ENCODE measurements around the gene INTS4. TPM values are rescaled to one million over a fixed set of nuclear protein-coding genes. Genes with fewer than 3 reads are reported as not detected.

INTS4 gene
- total and polyA plus RNA-seq, 10 of the 15 experiments (the other 5 are each of a cell fraction or from before 2014, with no cell fraction given) = 20.2 to 50.5 (median 40.0) TPM

- TF ChIP-seq CBX5 (IDR thresholded peaks at IDR 0.05; ENCODE audit: low read depth) (no peak), JUNB (IDR thresholded peaks at IDR 0.05) (no peak), MYB (IDR thresholded peaks at IDR 0.05; ENCODE audit: borderline replicate concordance, low read depth, low read length) (no peak), REST (IDR thresholded peaks at IDR 0.05; ENCODE audit: low read depth, low read length) (no peak), EED (IDR thresholded peaks at IDR 0.05; ENCODE audit: low read depth) (no peak), KAT2A (conservative IDR thresholded peaks at IDR 0.05; ENCODE audit: control insufficient read depth, low read depth, low read length) (no peak), YY1 (IDR thresholded peaks at IDR 0.05; ENCODE audit: low read depth, low read length) (no peak), SMC3 (IDR thresholded peaks at IDR 0.05; ENCODE audit: borderline replicate concordance, low read length) (no peak), TAF1 (IDR thresholded peaks at IDR 0.05; ENCODE audit: borderline replicate concordance, low read depth, low read length) (no peak)
Observed at GRCh38 chr11:77874206-77874605, 120.3 kb downstream of the INTS4 start (continued).

- Histone ChIP-seq H3K4me2 (ENCODE audit: control insufficient read depth, insufficient read depth) (no peak overlapping the region), H3K9me3 (replicated peaks; ENCODE audit: control insufficient read depth, insufficient read depth, low read length) (no peaks in the 10 kb centered on the region), H3K27ac (ENCODE audit: control insufficient read depth, insufficient read depth) (no peak overlapping the region), H3K79me2 (ENCODE audit: control insufficient read depth, insufficient read depth, low read length) (no peaks in the 10 kb centered on the region), H3K4me3 (no peak overlapping the region), H3K9ac (ENCODE audit: control insufficient read depth, insufficient read depth, low read length) (no peak overlapping the region), H3K27me3 (replicated peaks in 1 of 2; ENCODE audit: control insufficient read depth in 2 of 2, insufficient read depth in 2 of 2, low read length in 1 of 2) (no peaks in the 10 kb centered on the region), H2AFZ (ENCODE audit: control insufficient read depth, low read depth, low read length) (no peak overlapping the region), H3K4me1 (ENCODE audit: control insufficient read depth, insufficient read depth, low read length) (no peaks in the 10 kb centered on the region), H3K36me3 (ENCODE audit: control insufficient read depth in 2 of 2, insufficient read depth in 2 of 2, low read length in 1 of 2) (0 out of 4 replicates have a peak, but pooled peaks cover 0 to 7% of the 10 kb centered on the region in 2 experiments), H4K20me1 (ENCODE audit: control insufficient read depth, insufficient read depth) (no peaks in the 10 kb centered on the region)
- ChIA-PET SMC1A (ENCODE audit: uncharacterized antibody, unreplicated experiment) (no interaction called here), CTCF (no interaction called here), POLR2A (no interaction called here), RAD21 (ENCODE audit: unreplicated experiment) (no interaction called here)
- intact Hi-C loops (cut with micrococcal nuclease; ENCODE audit: unreplicated experiment) = no loop called here
- FAIRE-seq = no peak
- in situ Hi-C loops (cut with MboI) = no loop called here
- ATAC-seq = no peak
- 95% methylated on average over 1 of the region's 1 CpG for WGBS (ENCODE audit: insufficient coverage, insufficient replicate concordance, low lambda C conversion rate, missing lambda C conversion rate)
- DNase-seq (ENCODE audit: low read depth, low spot score) = no peak
- no TSS peak for BruUV-seq (replicated peaks)
- TF ChIP-seq USF1 (IDR thresholded peaks at IDR 0.05; ENCODE audit: borderline replicate concordance, extremely low read length, insufficient read depth, low read depth, low read length) (no peak), JUNB (IDR thresholded peaks at IDR 0.05) (no peak), NFIC (IDR thresholded peaks at IDR 0.05; ENCODE audit: low read depth, low read length) (no peak), STAT1 (conservative IDR thresholded peaks at IDR 0.05) (no peak), RAD21 (IDR thresholded peaks at IDR 0.05; ENCODE audit: insufficient read depth, low read depth, low read length) (no peak), PML (IDR thresholded peaks at IDR 0.05; ENCODE audit: low read length) (no peak), BHLHE40 (IDR thresholded peaks at IDR 0.05; ENCODE audit: borderline replicate concordance in 1 of 2, low read depth in 2 of 2, low read length in 1 of 2) (no peak), ZNF384 (IDR thresholded peaks at IDR 0.05; ENCODE audit: borderline replicate concordance, low read depth, low read length) (no peak), E2F4 (IDR thresholded peaks at IDR 0.05; ENCODE audit: low read depth, low read length) (no peak), POLR2AphosphoS5 (IDR thresholded peaks at IDR 0.05; ENCODE audit: low read length) (no peak), FOS (IDR thresholded peaks at IDR 0.05; ENCODE audit: borderline replicate concordance, extremely low read depth, insufficient read length) (no peak)
Observed at GRCh38 chr11:77873345-77873744, 121.1 kb downstream of the INTS4 start.

Measured in GM12878 (cell line).